Stomach smooth muscle (tissue), 2 donors: ENCODE measurements around the gene CMIP.
"Not testable (repeated sequence)": the region's sequence is repeated elsewhere in the genome, so short reads cannot be mapped to it uniquely, and the experiment has no call there.

Experiments
- H3K27ac ChIP-seq: one replicate; pipeline ENCODE4 v1.7.0; 2013; ENCODE audit warnings: mild to moderate bottlenecking, low read length, inconsistent platforms
- H3K27me3 ChIP-seq, 2 donors: one replicate each; pipeline ENCODE4 v1.7.0; 2013; ENCODE audit warnings: low read length in 2 of 2; ENCODE audit not compliant: insufficient read depth in 2 of 2, control insufficient read depth in 1 of 2
- H3K36me3 ChIP-seq, 2 donors: one replicate each; pipeline ENCODE4 v1.7.0; 2013; ENCODE audit warnings: low read length in 2 of 2; ENCODE audit not compliant: control insufficient read depth in 2 of 2, insufficient read depth in 2 of 2
- H3K4me1 ChIP-seq: one replicate; pipeline ENCODE4 v1.7.0; 2013; ENCODE audit warnings: low read length; ENCODE audit not compliant: control insufficient read depth, insufficient read depth
- H3K4me3 ChIP-seq, 2 donors: one replicate each; pipeline ENCODE4 v1.7.0; 2013; ENCODE audit warnings: low read length in 2 of 2
- H3K9ac ChIP-seq, 2 donors: one replicate each; pipeline ENCODE4 v1.7.0; 2013; ENCODE audit warnings: low read length in 2 of 2, mild to moderate bottlenecking in 1 of 2
- H3K9me3 ChIP-seq, 2 donors: one replicate each; pipeline ENCODE4 v1.7.0; 2013; ENCODE audit warnings: low read length in 2 of 2; ENCODE audit not compliant: control insufficient read depth in 2 of 2
- donor health status: healthy.
- donor health status: Pancreatic carcinoma.

CMIP gene

DNA sequence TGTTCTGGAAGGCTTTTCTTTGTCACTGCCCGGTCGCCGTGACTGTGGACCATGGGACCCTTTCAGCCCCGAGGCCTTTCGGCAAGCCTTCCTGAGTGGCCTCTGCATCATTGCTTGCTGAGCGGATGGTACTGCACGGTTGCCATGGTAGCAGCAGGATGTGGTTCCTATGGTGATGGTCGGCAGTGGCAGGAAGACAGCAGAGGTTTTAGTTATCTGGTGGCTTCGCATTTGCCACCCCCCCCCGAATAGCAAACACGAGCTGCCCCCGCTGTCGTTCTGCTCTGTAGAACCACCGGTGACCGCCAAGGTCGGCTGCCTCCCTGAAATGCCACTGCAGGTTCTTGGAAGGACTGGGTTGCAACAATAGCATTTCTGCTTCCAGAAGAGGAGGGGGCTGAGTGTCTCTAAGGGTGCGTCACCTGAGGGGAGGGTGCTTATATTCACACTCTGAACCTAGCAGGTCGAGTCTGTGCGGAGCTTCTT lies 76.6 kb downstream of the CMIP start:
- Histone ChIP-seq H3K27ac (no peak overlapping the region), H3K9me3 (no peaks in the 10 kb centered on the region), H3K9ac (no peak overlapping the region), H3K4me1 (no peaks in the 10 kb centered on the region), H3K27me3 (no peaks in the 10 kb centered on the region), H3K36me3 (peaks cover 0 to 2% of the 10 kb centered on the region in 2 donors), H3K4me3 (no peak overlapping the region)

DNA sequence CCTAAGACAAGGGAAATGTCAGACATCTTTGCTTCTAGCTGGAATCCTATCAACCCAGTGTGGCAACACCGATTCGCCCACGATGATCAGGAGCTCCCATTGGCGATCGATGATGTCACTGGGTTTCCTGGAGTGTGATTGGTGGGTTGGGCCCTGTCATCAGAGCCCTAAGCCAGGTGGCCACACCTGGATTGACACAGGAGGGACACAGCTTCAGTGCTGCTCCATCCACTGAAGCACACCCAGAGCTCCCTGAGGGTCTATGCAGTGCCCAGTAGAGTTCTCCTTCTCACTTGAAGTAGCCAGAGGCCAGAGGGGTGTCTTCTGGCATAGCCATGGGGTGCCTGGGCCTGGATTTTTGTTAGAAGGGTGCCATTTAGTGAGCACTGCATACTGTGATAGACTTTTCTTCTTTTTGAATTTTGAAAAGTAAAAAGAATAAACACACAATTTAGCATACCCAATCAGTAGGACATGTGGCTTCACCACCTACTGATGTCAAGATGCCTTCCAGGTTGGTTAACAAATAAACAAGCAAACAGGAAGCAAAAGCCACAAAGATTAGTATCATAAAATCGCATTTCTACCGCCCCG lies 77.6 kb downstream of the CMIP start:
- Histone ChIP-seq H3K4me3 (no peak overlapping the region), H3K9me3 (no peaks in the 10 kb centered on the region), H3K36me3 (peaks cover 0 to 2% of the 10 kb centered on the region in 2 donors), H3K27ac (no peak overlapping the region), H3K9ac (no peak overlapping the region), H3K4me1 (peaks cover 6% of the 10 kb centered on the region), H3K27me3 (no peaks in the 10 kb centered on the region)

DNA sequence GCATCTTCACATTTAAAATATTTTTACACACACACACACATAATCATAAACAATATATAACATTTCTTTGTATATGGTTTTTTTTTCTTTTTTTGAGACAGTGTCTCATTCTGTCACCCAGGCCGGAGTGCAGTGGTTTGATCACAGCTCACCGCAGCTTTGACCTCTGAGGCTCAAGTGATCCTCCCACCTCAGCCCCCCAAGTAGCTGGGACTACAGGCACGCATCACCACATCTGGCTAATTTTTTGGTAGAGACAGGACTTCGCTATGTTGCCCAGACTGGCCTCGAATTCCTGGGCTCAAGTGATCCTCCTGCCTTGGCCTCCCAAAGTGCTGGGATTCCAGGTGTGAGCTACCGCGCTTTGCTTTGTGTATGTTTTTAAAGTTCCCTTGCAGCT lies 78.2 kb downstream of the CMIP start:
- not testable (repeated sequence) for H3K27me3 ChIP-seq, H3K36me3 ChIP-seq, H3K4me1 ChIP-seq, H3K27ac ChIP-seq, H3K4me3 ChIP-seq, H3K9ac ChIP-seq, H3K9me3 ChIP-seq

DNA sequence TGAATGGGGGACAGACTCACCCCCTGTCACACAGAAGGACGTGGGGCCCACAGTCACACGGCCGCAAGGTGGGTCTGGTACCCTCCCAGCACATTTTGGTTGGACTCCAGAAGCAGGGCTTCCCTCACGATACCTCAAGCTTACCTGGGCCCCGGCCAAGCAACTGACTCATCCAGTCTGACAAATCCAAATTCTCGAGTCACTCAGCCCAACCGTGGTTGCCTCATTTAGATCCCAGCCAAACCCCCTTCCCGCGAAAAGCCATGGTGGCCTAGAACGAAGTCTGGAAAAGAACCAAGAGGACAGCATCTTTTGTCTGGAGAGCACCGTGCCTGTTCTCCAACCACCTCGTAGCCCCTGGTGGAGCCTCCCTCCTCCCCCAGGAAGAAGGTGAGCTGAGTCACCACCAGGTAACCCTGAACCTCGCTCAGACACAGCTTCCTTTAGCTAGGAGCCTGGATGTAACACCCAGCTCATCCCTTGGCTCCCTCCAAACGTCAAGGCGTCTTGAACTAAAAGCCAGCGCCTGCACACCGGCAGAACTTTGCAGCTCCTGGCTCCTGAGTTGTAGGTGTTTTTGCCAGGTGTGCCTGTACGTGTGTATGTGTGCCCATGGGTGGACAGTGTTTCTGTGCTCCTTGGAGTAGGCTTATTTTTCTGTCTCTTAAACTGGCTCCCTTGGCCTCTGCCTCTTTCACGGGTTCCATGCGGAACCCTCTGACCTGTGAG lies 78.9 kb downstream of the CMIP start:
- Histone ChIP-seq H3K27me3 (no peaks in the 10 kb centered on the region), H3K36me3 (peaks cover 0 to 2% of the 10 kb centered on the region in 2 donors), H3K4me3 (no peak overlapping the region), H3K9ac (no peak overlapping the region), H3K4me1 (peaks cover 6% of the 10 kb centered on the region), H3K9me3 (no peaks in the 10 kb centered on the region), H3K27ac (no peak overlapping the region)

DNA sequence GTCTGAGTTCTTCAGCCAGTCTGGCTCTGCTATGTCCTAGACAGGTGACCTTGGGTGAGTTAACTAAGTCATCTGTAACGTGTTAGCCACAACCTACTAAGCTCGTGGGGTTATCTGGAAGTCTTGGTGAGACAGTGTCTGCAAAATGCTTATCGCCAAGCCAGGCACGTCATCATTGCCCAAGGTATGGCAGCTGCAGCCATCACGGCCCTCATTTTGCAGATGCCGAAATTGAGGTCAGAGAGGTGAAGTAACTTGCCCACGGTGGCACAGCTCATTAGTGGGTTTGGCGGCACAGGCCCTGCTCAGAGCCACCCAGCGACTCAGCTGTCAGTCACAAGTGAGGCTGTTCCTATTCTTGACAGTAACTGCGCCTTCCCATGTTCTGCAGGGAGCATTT lies 79.8 kb downstream of the CMIP start:
- peaks cover 6% of the 10 kb centered on the region for H3K4me1 ChIP-seq

DNA sequence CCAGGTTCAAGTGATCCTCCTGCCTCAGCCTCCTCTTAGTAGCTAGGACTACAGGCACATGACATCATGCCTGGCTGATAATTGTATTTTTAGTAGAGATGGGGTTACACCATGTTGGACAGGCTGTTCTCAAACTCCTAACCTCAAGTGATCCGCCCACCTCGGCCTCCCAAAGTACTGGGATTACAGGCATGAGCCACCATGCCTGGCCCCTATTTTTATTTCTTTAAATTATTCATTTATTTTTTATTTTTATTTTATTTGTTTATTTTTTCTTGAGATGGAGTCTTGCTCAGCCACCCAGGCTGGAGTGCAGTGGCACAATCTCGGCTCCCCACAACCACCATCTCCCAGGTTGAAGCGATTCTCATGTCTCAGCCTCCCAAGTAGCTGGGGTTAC lies 80.3 kb downstream of the CMIP start:
- not testable (repeated sequence) for H3K4me3 ChIP-seq, H3K27me3 ChIP-seq, H3K9ac ChIP-seq, H3K27ac ChIP-seq, H3K4me1 ChIP-seq, H3K9me3 ChIP-seq, H3K36me3 ChIP-seq

More for the DNA sequence above, 79.8 kb downstream of the CMIP start:
- Histone ChIP-seq H3K9ac (no peak overlapping the region), H3K27ac (no peak overlapping the region), H3K9me3 (no peaks in the 10 kb centered on the region), H3K4me3 (no peak overlapping the region), H3K27me3 (no peaks in the 10 kb centered on the region), H3K36me3 (peaks cover 0 to 2% of the 10 kb centered on the region in 2 donors)

DNA sequence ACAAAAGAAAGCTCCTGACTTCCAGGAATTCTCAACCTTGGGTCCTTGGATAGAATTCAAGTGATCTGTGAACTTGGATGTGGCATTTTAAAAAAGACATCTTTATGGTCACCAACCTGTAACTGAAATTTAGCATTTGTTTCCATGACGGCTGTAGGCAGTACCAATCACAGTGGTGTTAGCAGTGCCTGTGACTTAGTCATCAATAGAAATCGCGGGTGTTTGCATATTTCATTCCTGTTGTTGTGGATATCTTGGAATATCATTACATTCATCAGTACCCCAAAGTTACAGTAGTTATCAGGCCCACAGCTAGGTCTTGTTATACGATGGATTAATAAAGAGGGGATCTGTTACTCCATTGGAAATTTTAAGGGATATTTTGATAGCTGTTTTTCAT lies 81.6 kb downstream of the CMIP start:
- H3K4me3 ChIP-seq: no peak overlapping the region
- no peaks in the 10 kb centered on the region for H3K9me3 ChIP-seq
- H3K27ac ChIP-seq: no peak overlapping the region
- H3K9ac ChIP-seq: no peak overlapping the region
- peaks cover 6% of the 10 kb centered on the region for H3K4me1 ChIP-seq
- H3K36me3 ChIP-seq: peaks cover 0 to 2% of the 10 kb centered on the region in 2 donors
- no peaks in the 10 kb centered on the region for H3K27me3 ChIP-seq

DNA sequence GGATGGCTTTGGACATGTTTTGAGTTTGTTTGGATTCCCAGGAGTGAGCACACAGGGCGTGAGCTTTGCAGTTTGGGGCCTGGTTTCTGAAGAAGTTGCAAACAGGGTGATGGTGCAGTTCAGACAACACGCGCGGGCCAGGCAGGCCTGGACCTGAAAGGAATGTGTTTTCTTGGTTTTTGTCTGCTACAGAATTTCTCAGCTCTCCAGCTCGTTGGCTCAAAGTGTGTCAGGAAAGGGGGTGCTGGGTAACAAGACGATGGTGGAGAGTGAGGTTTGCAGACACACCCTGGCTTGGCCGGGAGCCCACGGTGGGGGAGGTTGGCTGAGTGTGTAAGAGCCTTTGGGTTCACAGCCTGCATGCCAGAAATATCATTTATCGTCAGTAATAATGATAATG lies 82.3 kb downstream of the CMIP start:
- Histone ChIP-seq H3K27me3 (no peaks in the 10 kb centered on the region), H3K9me3 (no peaks in the 10 kb centered on the region), H3K4me1 (peaks cover 6% of the 10 kb centered on the region), H3K9ac (no peak overlapping the region), H3K27ac (peak overlapping the region; percentile 31), H3K36me3 (peaks cover 0 to 2% of the 10 kb centered on the region in 2 donors), H3K4me3 (no peak overlapping the region)

GRCh38 chr16:81527477-81528178 lies 83.0 kb downstream of the CMIP start:
- H3K9ac ChIP-seq: no peak overlapping the region
- no peaks in the 10 kb centered on the region for H3K9me3 ChIP-seq
- H3K4me3 ChIP-seq: no peak overlapping the region
- H3K4me1 ChIP-seq: peaks cover 6% of the 10 kb centered on the region
- H3K27me3 ChIP-seq: no peaks in the 10 kb centered on the region
- peaks cover 0 to 2% of the 10 kb centered on the region in 2 donors for H3K36me3 ChIP-seq
- H3K27ac ChIP-seq: no peak overlapping the region

DNA sequence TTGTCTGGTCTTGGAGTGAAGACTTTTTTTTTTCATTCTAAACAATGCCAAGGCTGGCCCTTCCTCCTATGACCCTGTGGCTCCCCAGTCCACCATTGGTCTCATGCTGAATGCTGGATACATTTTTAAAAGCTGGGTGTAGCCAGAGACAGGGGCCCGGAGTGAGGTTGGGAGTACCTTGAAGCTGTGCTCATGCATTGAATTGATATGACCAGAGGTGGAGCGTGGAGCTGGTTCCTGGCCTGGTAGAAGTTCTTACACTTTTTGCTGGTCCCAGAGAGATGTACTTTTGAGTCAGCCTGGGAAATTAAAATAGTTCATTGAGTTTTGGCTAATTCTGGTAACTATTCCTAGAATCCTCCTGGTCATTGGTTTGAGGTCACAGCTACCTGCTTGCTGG lies 83.6 kb downstream of the CMIP start:
- H3K9ac ChIP-seq: no peak overlapping the region
- H3K9me3 ChIP-seq: no peaks in the 10 kb centered on the region
- H3K36me3 ChIP-seq: no peaks in the 10 kb centered on the region
- H3K4me3 ChIP-seq: no peak overlapping the region
- no peaks in the 10 kb centered on the region for H3K27me3 ChIP-seq
- H3K4me1 ChIP-seq: peaks cover 6% of the 10 kb centered on the region
- no peak overlapping the region for H3K27ac ChIP-seq

- H3K9me3 ChIP-seq: no peaks in the 10 kb centered on the region
- H3K27ac ChIP-seq: no peak overlapping the region
- H3K4me1 ChIP-seq: peaks cover 11% of the 10 kb centered on the region
- no peak overlapping the region for H3K9ac ChIP-seq
- no peak overlapping the region for H3K4me3 ChIP-seq
- H3K27me3 ChIP-seq: no peaks in the 10 kb centered on the region
- H3K36me3 ChIP-seq: no peaks in the 10 kb centered on the region
Observed at GRCh38 chr16:81530296-81530721, 85.7 kb downstream of the CMIP start.
